ENCODE results near the gene CFAP68. TPM values are rescaled to one million over a fixed set of nuclear protein-coding genes. Genes with fewer than 3 reads are reported as not detected.
A peak's percentile ranks its signal among the peaks of the same experiment; 100 is the strongest.

Gene CFAP68
- total and polyA plus RNA-seq, 2 of the 13 experiments (the other 11 are each of a cell fraction or from before 2014, with no cell fraction given) = 22.2 to 25.6 TPM

- no peak for TF ChIP-seq TEF (CRISPR knock-in tag; IDR thresholded peaks at IDR 0.05)
- peak; percentile 54; the same call in 1 of the 2 replicates for TF ChIP-seq NR2F2 (IDR thresholded peaks at IDR 0.05; ENCODE audit: borderline replicate concordance, low read depth)
- TF ChIP-seq AGO2 (optimal IDR thresholded peaks at IDR 0.05; ENCODE audit: low read depth, low read length) = no peak
- TF ChIP-seq ZBTB21 (CRISPR knock-in tag; IDR thresholded peaks at IDR 0.05) = peak; percentile 97
- peak; percentile 60; the same call in 1 of the 2 replicates for TF ChIP-seq ZNF318 (CRISPR knock-in tag; IDR thresholded peaks at IDR 0.05)
- peak; percentile 76; the same call in 1 of the 2 replicates for TF ChIP-seq MIER3 (CRISPR knock-in tag; IDR thresholded peaks at IDR 0.05; ENCODE audit: borderline replicate concordance)
- TF ChIP-seq ZHX1 (CRISPR knock-in tag; IDR thresholded peaks at IDR 0.05; ENCODE audit: low read depth) = peak; percentile 98
- TF ChIP-seq DNMT1 (CRISPR knock-in tag; IDR thresholded peaks at IDR 0.05) = no peak
- TF ChIP-seq TMF1 (CRISPR knock-in tag; IDR thresholded peaks at IDR 0.05; ENCODE audit: low read depth) = no peak
- no peak for TF ChIP-seq ARID2 (CRISPR knock-in tag; IDR thresholded peaks at IDR 0.05; ENCODE audit: borderline replicate concordance)
- no peak for TF ChIP-seq ZNF276 (CRISPR knock-in tag; IDR thresholded peaks at IDR 0.05; ENCODE audit: low read depth)
- no peak for TF ChIP-seq HOXA7 (CRISPR knock-in tag; IDR thresholded peaks at IDR 0.05)
- TF ChIP-seq HMG20B (CRISPR knock-in tag; conservative IDR thresholded peaks at IDR 0.05) = no peak; the same call in 1 of the 2 replicates
- no peak for TF ChIP-seq MTF1 (CRISPR knock-in tag; IDR thresholded peaks at IDR 0.05)
- TF ChIP-seq ZNF660 (CRISPR knock-in tag; IDR thresholded peaks at IDR 0.05; ENCODE audit: borderline replicate concordance, low read depth) = no peak
Observed at GRCh38 chr11:111878849-111879636, at the start of gene CFAP68, which contains the start of gene FDXACB1 (continued).
